WTC11 (cell line): ENCODE measurements around the gene PLEKHA5. TPM values are rescaled to one million over a fixed set of nuclear protein-coding genes. Genes with fewer than 3 reads are reported as not detected.
A peak's percentile ranks its signal among the peaks of the same experiment; 100 is the strongest.

Experiments
- ATAC-seq: fragments of 200-7000 bp; cut with Tn5 transposase; 2 replicates; pipeline ENCODE4 v1.10.0; 2021; ENCODE audit warnings: mild to moderate bottlenecking, moderate library complexity
- CTCF ChIA-PET: fragments of 300-600 bp; sonication (Branson Sonifier 250); formaldehyde crosslinking; loops from one replicate; lab custom pipeline; 2021; ENCODE audit warnings: antibody characterized with exemption; lab: Charles Lee
- POLR2A ChIA-PET: fragments of 350-600 bp; sonication (Branson Sonifier 250); formaldehyde crosslinking; loops from one replicate; lab custom pipeline; 2021; ENCODE audit warnings: antibody characterized with exemption; lab: Charles Lee
- DNase-seq: peaks from one replicate; pipeline ENCODE4 v3.0.0; 2021; ENCODE audit warnings: low spot score
- H3K27ac Mint-ChIP-seq: 2 replicates; pipeline ENCODE4 v1.8.0; 2021; ENCODE audit warnings: mixed read lengths
- H3K27me3 Mint-ChIP-seq: 2 replicates; pipeline ENCODE4 v1.8.0; 2021; ENCODE audit warnings: low read depth, mild to moderate bottlenecking, moderate library complexity, mixed read lengths
- H3K36me3 Mint-ChIP-seq: 2 replicates; pipeline ENCODE4 v1.8.0; 2021; ENCODE audit warnings: mixed read lengths
- H3K4me1 Mint-ChIP-seq: 2 replicates; pipeline ENCODE4 v1.8.0; 2022; ENCODE audit warnings: mixed read lengths
- H3K4me3 Mint-ChIP-seq: 2 replicates; pipeline ENCODE4 v1.8.0; 2021; ENCODE audit warnings: mild to moderate bottlenecking, moderate library complexity, mixed read lengths
- H3K9me3 Mint-ChIP-seq: 2 replicates; pipeline ENCODE4 v1.8.0; 2021; ENCODE audit warnings: mixed read lengths
- ATF2 ChIP-seq: sonication (generic); formaldehyde crosslinking; IDR thresholded peaks from 2 replicates; pipeline ENCODE4 v1.8.1; 2022; ENCODE audit warnings: low read depth, missing genetic modification reagents, borderline replicate concordance
- CBFB ChIP-seq: sonication (generic); formaldehyde crosslinking; IDR thresholded peaks from 2 replicates; pipeline ENCODE4 v1.8.1; 2022; ENCODE audit warnings: mild to moderate bottlenecking, low read depth, missing genetic modification reagents
- E2F4 ChIP-seq: sonication (generic); formaldehyde crosslinking; IDR thresholded peaks from 2 replicates; pipeline ENCODE4 v1.8.1; 2022; ENCODE audit warnings: low read depth, mild to moderate bottlenecking, moderate library complexity, missing genetic modification reagents, borderline replicate concordance
- E2F5 ChIP-seq: sonication (generic); formaldehyde crosslinking; IDR thresholded peaks from 2 replicates; pipeline ENCODE4 v1.8.1; 2022; ENCODE audit warnings: mild to moderate bottlenecking, moderate library complexity, missing genetic modification reagents
- ELF4 ChIP-seq: sonication (generic); formaldehyde crosslinking; IDR thresholded peaks from 2 replicates; pipeline ENCODE4 v1.8.1; 2022; ENCODE audit warnings: low read depth, mild to moderate bottlenecking, moderate library complexity, missing genetic modification reagents
- ESRRA ChIP-seq: sonication (generic); formaldehyde crosslinking; IDR thresholded peaks from 2 replicates; pipeline ENCODE4 v1.8.1; 2022; ENCODE audit warnings: mild to moderate bottlenecking, missing genetic modification reagents, borderline replicate concordance
- FOXJ3 ChIP-seq: sonication (generic); formaldehyde crosslinking; IDR thresholded peaks from 2 replicates; pipeline ENCODE4 v1.9.0; 2021; ENCODE audit warnings: missing genetic modification reagents, mild to moderate bottlenecking, borderline replicate concordance
- JAZF1 ChIP-seq: fragments of 250-450 bp; sonication (Bioruptor Pico); IDR thresholded peaks from 2 replicates; pipeline ENCODE4 v1.9.0; 2021; ENCODE audit warnings: moderate library complexity, mild to moderate bottlenecking, inconsistent platforms
- JUN ChIP-seq: sonication (generic); formaldehyde crosslinking; IDR thresholded peaks from 2 replicates; pipeline ENCODE4 v1.8.0; 2023; ENCODE audit warnings: mild to moderate bottlenecking, missing genetic modification reagents
- NR2C2 ChIP-seq: sonication (generic); formaldehyde crosslinking; IDR thresholded peaks from 2 replicates; pipeline ENCODE4 v1.8.0; 2022; ENCODE audit warnings: mild to moderate bottlenecking, missing genetic modification reagents
- PREB ChIP-seq: sonication (generic); formaldehyde crosslinking; IDR thresholded peaks from 2 replicates; pipeline ENCODE4 v1.8.1; 2022; ENCODE audit warnings: mild to moderate bottlenecking, missing genetic modification reagents, moderate library complexity, borderline replicate concordance
- PRRX2 ChIP-seq: fragments of 250-450 bp; sonication (Bioruptor Pico); IDR thresholded peaks from 2 replicates; pipeline ENCODE4 v1.8.0; 2021; ENCODE audit warnings: mild to moderate bottlenecking
- RORB ChIP-seq: fragments of 250-450 bp; sonication (Bioruptor Pico); IDR thresholded peaks from 2 replicates; pipeline ENCODE4 v1.9.0; 2021; ENCODE audit warnings: mild to moderate bottlenecking
- TCF7 ChIP-seq: sonication (generic); formaldehyde crosslinking; IDR thresholded peaks from 2 replicates; pipeline ENCODE4 v1.8.0; 2022; ENCODE audit warnings: mild to moderate bottlenecking, low read depth, missing genetic modification reagents, moderate library complexity
- TEAD1 ChIP-seq: sonication (generic); formaldehyde crosslinking; IDR thresholded peaks from 2 replicates; pipeline ENCODE4 v1.8.0; 2022; ENCODE audit warnings: mild to moderate bottlenecking, missing genetic modification reagents
- USF1 ChIP-seq: sonication (generic); formaldehyde crosslinking; IDR thresholded peaks from 2 replicates; pipeline ENCODE4 v1.8.0; 2022; ENCODE audit warnings: mild to moderate bottlenecking, missing genetic modification reagents
- ZNF219 ChIP-seq: sonication (generic); formaldehyde crosslinking; IDR thresholded peaks from 2 replicates; pipeline ENCODE4 v1.8.0; 2023; ENCODE audit warnings: missing genetic modification reagents, mild to moderate bottlenecking, borderline replicate concordance
- ZNF232 ChIP-seq: sonication (generic); formaldehyde crosslinking; IDR thresholded peaks from 2 replicates; pipeline ENCODE4 v1.8.0; 2022; ENCODE audit warnings: mild to moderate bottlenecking, missing genetic modification reagents
- total RNA-seq: library from RNA; stranded (reverse); gene quantifications from 3 replicates; pipeline ENCODE4 v1.2.3, GENCODE V29; 2021

Gene PLEKHA5
- total RNA-seq, 1 experiment from 2014 or later, result 61.1 TPM

- Mint-ChIP-seq H3K4me1 (peaks cover 44% of the 10 kb centered on the region), H3K4me3 (no peak overlapping the region), H3K9me3 (no peaks in the 10 kb centered on the region), H3K36me3 (peaks cover 21% of the 10 kb centered on the region), H3K27me3 (no peaks in the 10 kb centered on the region), H3K27ac (peak overlapping the region; percentile 43)
- POLR2A ChIA-PET, result interaction anchor here (0.6 to 1.2 kb wide), 2 partner anchors 10 to 876 kb away, joined by 3 read pairs; no protein-coding TSS in a partner anchor
- ATAC-seq, result no peak
- no peak for DNase-seq
- no peak for TF ChIP-seq ESRRA (CRISPR knock-in tag)
- TF ChIP-seq RORB (CRISPR knock-in tag), result no peak
- TF ChIP-seq JUN, result no peak
- TF ChIP-seq PREB (CRISPR knock-in tag), result no peak
- TF ChIP-seq ATF2, result no peak
- no peak for TF ChIP-seq ELF4 (CRISPR knock-in tag)
- TF ChIP-seq TCF7 (CRISPR knock-in tag), result no peak
- no peak for TF ChIP-seq PRRX2 (CRISPR knock-in tag)
- TF ChIP-seq ZNF219 (CRISPR knock-in tag), result no peak
- no peak for TF ChIP-seq JAZF1
- no peak for TF ChIP-seq NR2C2 (CRISPR knock-in tag)
- CTCF ChIA-PET, result interaction anchor here (0.6 kb wide), 2 partner anchors 15 to 292 kb away, joined by 3 to 5 read pairs; no protein-coding TSS in a partner anchor
These were observed 11.1 kb downstream of the PLEKHA5 start for GRCh38 chr12:19140381-19141236.

GRCh38 chr12:19142499-19142898 lies 13.0 kb downstream of the PLEKHA5 start:
- ChIA-PET CTCF (no interaction called here), POLR2A (no interaction called here)
- ATAC-seq (no peak), DNase-seq (no peak)
- Mint-ChIP-seq H3K4me1 (peaks cover 39% of the 10 kb centered on the region), H3K27me3 (no peaks in the 10 kb centered on the region), H3K36me3 (peaks cover 24% of the 10 kb centered on the region), H3K27ac (no peak overlapping the region), H3K4me3 (no peak overlapping the region), H3K9me3 (no peaks in the 10 kb centered on the region)
- TF ChIP-seq TEAD1, result no peak
- TF ChIP-seq E2F5, result no peak
- TF ChIP-seq ZNF232, result no peak
- no peak for TF ChIP-seq USF1 (CRISPR knock-in tag)
- no peak for TF ChIP-seq E2F4

- Mint-ChIP-seq H3K9me3 (no peaks in the 10 kb centered on the region), H3K4me1 (peaks cover 29% of the 10 kb centered on the region), H3K27ac (no peak overlapping the region), H3K4me3 (no peak overlapping the region), H3K36me3 (peaks cover 30% of the 10 kb centered on the region), H3K27me3 (no peaks in the 10 kb centered on the region)
- ChIA-PET CTCF (no interaction called here), POLR2A (no interaction called here)
- TF ChIP-seq FOXJ3 (no peak), CBFB (CRISPR knock-in tag) (no peak)
- ATAC-seq (no peak), DNase-seq (no peak)
These were observed 14.8 kb downstream of the PLEKHA5 start for GRCh38 chr12:19144287-19144686.
